ENCODE measurements around the gene COL27A1. TPM values are rescaled to one million over a fixed set of nuclear protein-coding genes. Genes with fewer than 3 reads are reported as not detected.

COL27A1 gene
- total RNA-seq, 2 experiments from 2014 or later: not detected

GRCh38 chr9:114296338-114296737, 141.0 kb downstream of the COL27A1 start:
- Histone ChIP-seq H3K4me1 (ENCODE audit: insufficient read depth, low read length, poor library complexity, severe bottlenecking) (no peaks in the 10 kb centered on the region), H4K20me1 (ENCODE audit: insufficient read depth, low read length) (no peaks in the 10 kb centered on the region), H3K36me3 (ENCODE audit: insufficient read depth, low read length) (no peaks in the 10 kb centered on the region), H3K79me2 (ENCODE audit: insufficient read depth, low read depth, low read length) (no peaks in the 10 kb centered on the region), H3K27ac (ENCODE audit: low read depth, low read length, poor library complexity, severe bottlenecking) (no peak overlapping the region), H3K9me2 (ENCODE audit: insufficient read depth, low read length) (no peaks in the 10 kb centered on the region), H2AFZ (ENCODE audit: low read length) (no peak overlapping the region), H3K4me2 (ENCODE audit: low read length) (no peak overlapping the region), H3K9me3 (ENCODE audit: low read length) (peaks cover 18% of the 10 kb centered on the region; the same call in 1 of the 2 replicates), H3K4me3 (ENCODE audit: low read depth, low read length, poor library complexity, severe bottlenecking) (no peak overlapping the region)
- no peak for TF ChIP-seq EZH2phosphoT487 (IDR thresholded peaks at IDR 0.05; ENCODE audit: borderline replicate concordance, low read depth, low read length)
- TF ChIP-seq CTCF (conservative IDR thresholded peaks at IDR 0.05; ENCODE audit: low read length): no peak
- DNase-seq (ENCODE audit: low spot score): no peak
- ChIA-PET POLR2A (no interaction called here), CTCF (ENCODE audit: unreplicated experiment) (no interaction called here)
- intact Hi-C loops (cut with micrococcal nuclease; ENCODE audit: unreplicated experiment): no loop called here
- no TSS peak for BruUV-seq (replicated peaks)

- no peaks in the 10 kb centered on the region for H3K9me2 ChIP-seq (ENCODE audit: insufficient read depth, low read length)
- H3K27ac ChIP-seq (ENCODE audit: low read depth, low read length, poor library complexity, severe bottlenecking): no peak overlapping the region
- H3K36me3 ChIP-seq (ENCODE audit: insufficient read depth, low read length): no peaks in the 10 kb centered on the region
- H3K4me1 ChIP-seq (ENCODE audit: insufficient read depth, low read length, poor library complexity, severe bottlenecking): no peaks in the 10 kb centered on the region
- CTCF ChIA-PET (ENCODE audit: unreplicated experiment): no interaction called here
- no peak overlapping the region for H3K4me2 ChIP-seq (ENCODE audit: low read length)
- no peaks in the 10 kb centered on the region for H3K79me2 ChIP-seq (ENCODE audit: insufficient read depth, low read depth, low read length)
- no peak for DNase-seq (ENCODE audit: low spot score)
- POLR2A ChIA-PET: no interaction called here
- intact Hi-C loops (cut with micrococcal nuclease; ENCODE audit: unreplicated experiment): no loop called here
- H3K9me3 ChIP-seq (ENCODE audit: low read length): peaks cover 16% of the 10 kb centered on the region; the same call in 1 of the 2 replicates
- TF ChIP-seq EZH2phosphoT487 (IDR thresholded peaks at IDR 0.05; ENCODE audit: borderline replicate concordance, low read depth, low read length) (no peak), CTCF (conservative IDR thresholded peaks at IDR 0.05; ENCODE audit: low read length) (no peak)
- no peaks in the 10 kb centered on the region for H4K20me1 ChIP-seq (ENCODE audit: insufficient read depth, low read length)
- H2AFZ ChIP-seq (ENCODE audit: low read length): no peak overlapping the region
- H3K4me3 ChIP-seq (ENCODE audit: low read depth, low read length, poor library complexity, severe bottlenecking): no peak overlapping the region
- BruUV-seq (replicated peaks): no TSS peak
Observed at GRCh38 chr9:114299286-114300152, 144.2 kb downstream of the COL27A1 start.

- no peak for DNase-seq (ENCODE audit: low spot score)
- BruUV-seq (replicated peaks): no TSS peak
- H3K4me1 ChIP-seq (ENCODE audit: insufficient read depth, low read length, poor library complexity, severe bottlenecking): no peaks in the 10 kb centered on the region
- intact Hi-C loops (cut with micrococcal nuclease; ENCODE audit: unreplicated experiment): no loop called here
- H3K79me2 ChIP-seq (ENCODE audit: insufficient read depth, low read depth, low read length): no peaks in the 10 kb centered on the region
- no peaks in the 10 kb centered on the region for H4K20me1 ChIP-seq (ENCODE audit: insufficient read depth, low read length)
- no peak overlapping the region for H2AFZ ChIP-seq (ENCODE audit: low read length)
- H3K27ac ChIP-seq (ENCODE audit: low read depth, low read length, poor library complexity, severe bottlenecking): no peak overlapping the region
- ChIA-PET POLR2A (no interaction called here), CTCF (ENCODE audit: unreplicated experiment) (no interaction called here)
- TF ChIP-seq EZH2phosphoT487 (IDR thresholded peaks at IDR 0.05; ENCODE audit: borderline replicate concordance, low read depth, low read length) (no peak), CTCF (conservative IDR thresholded peaks at IDR 0.05; ENCODE audit: low read length) (no peak)
- H3K9me2 ChIP-seq (ENCODE audit: insufficient read depth, low read length): no peaks in the 10 kb centered on the region
- no peak overlapping the region for H3K4me2 ChIP-seq (ENCODE audit: low read length)
- no peak overlapping the region for H3K4me3 ChIP-seq (ENCODE audit: low read depth, low read length, poor library complexity, severe bottlenecking)
- peaks cover 8% of the 10 kb centered on the region; the same call in 1 of the 2 replicates for H3K9me3 ChIP-seq (ENCODE audit: low read length)
- no peaks in the 10 kb centered on the region for H3K36me3 ChIP-seq (ENCODE audit: insufficient read depth, low read length)
Observed at GRCh38 chr9:114300153-114300845, 145.0 kb downstream of the COL27A1 start.
